COLO668 (cell line): ENCODE results near the gene CA12.
"Not testable (repeated sequence)": the region's sequence is repeated elsewhere in the genome, so short reads cannot be mapped to it uniquely, and the experiment has no call there.

ENCODE experiments used
- DNase-seq: peaks from one replicate; lab custom pipeline; 2025; ENCODE audit not compliant: unreplicated experiment; lab: John Stamatoyannopoulos, UW

CA12 gene

GRCh38 chr15:63381301-63382204 is at the start of gene CA12:
Gene CA12, minus strand, starts transcription at chr15:63381846. Its CDS starts 126 bp downstream, at chr15:63381720.
- peak; percentile 59 for DNase-seq

- no peak for DNase-seq
These were observed 49.3 kb upstream of the CA12 start for GRCh38 chr15:63430766-63431451.

GRCh38 chr15:63426552-63426951 is 44.9 kb upstream of the CA12 start:
- no peak for DNase-seq

GRCh38 chr15:63425426-63425985 is 43.9 kb upstream of the CA12 start:
- no peak for DNase-seq

GRCh38 chr15:63422891-63423590 is 41.4 kb upstream of the CA12 start:
- no peak for DNase-seq

- DNase-seq, result no peak
These were observed 39.8 kb upstream of the CA12 start for GRCh38 chr15:63421433-63421832.

- DNase-seq, result no peak
These were observed 38.7 kb upstream of the CA12 start for GRCh38 chr15:63420333-63420747.

GRCh38 chr15:63418811-63419210 is 37.2 kb upstream of the CA12 start:
- no peak for DNase-seq

- DNase-seq, result no peak
These were observed 36.1 kb upstream of the CA12 start for GRCh38 chr15:63417721-63418120.

GRCh38 chr15:63417274-63417673 is 35.6 kb upstream of the CA12 start:
- DNase-seq, result not testable (repeated sequence)

GRCh38 chr15:63414474-63415120 is 33.0 kb upstream of the CA12 start:
- no peak for DNase-seq

- DNase-seq, result no peak
These were observed 30.9 kb upstream of the CA12 start for GRCh38 chr15:63412551-63412950.

- DNase-seq, result no peak
These were observed 30.2 kb upstream of the CA12 start for GRCh38 chr15:63411866-63412265.

GRCh38 chr15:63409179-63409578 is 27.5 kb upstream of the CA12 start:
- no peak for DNase-seq

- no peak for DNase-seq
These were observed 26.9 kb upstream of the CA12 start for GRCh38 chr15:63408524-63408923.

GRCh38 chr15:63407612-63408011 is 26.0 kb upstream of the CA12 start:
- DNase-seq, result no peak

- DNase-seq, result no peak
These were observed 24.2 kb upstream of the CA12 start for GRCh38 chr15:63405683-63406390.

- no peak for DNase-seq
These were observed 23.5 kb upstream of the CA12 start for GRCh38 chr15:63405159-63405558.

GRCh38 chr15:63403254-63403945 is 21.8 kb upstream of the CA12 start:
- no peak for DNase-seq
